ENCODE data around the gene BCAR3.

GRCh38 chr1:93575621-93576284, 105.9 kb downstream of the BCAR3 start:
- TF ChIP-seq, protein P1, sequence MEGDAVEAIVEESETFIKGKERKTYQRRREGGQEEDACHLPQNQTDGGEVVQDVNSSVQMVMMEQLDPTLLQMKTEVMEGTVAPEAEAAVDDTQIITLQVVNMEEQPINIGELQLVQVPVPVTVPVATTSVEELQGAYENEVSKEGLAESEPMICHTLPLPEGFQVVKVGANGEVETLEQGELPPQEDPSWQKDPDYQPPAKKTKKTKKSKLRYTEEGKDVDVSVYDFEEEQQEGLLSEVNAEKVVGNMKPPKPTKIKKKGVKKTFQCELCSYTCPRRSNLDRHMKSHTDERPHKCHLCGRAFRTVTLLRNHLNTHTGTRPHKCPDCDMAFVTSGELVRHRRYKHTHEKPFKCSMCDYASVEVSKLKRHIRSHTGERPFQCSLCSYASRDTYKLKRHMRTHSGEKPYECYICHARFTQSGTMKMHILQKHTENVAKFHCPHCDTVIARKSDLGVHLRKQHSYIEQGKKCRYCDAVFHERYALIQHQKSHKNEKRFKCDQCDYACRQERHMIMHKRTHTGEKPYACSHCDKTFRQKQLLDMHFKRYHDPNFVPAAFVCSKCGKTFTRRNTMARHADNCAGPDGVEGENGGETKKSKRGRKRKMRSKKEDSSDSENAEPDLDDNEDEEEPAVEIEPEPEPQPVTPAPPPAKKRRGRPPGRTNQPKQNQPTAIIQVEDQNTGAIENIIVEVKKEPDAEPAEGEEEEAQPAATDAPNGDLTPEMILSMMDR (conservative IDR thresholded peaks at IDR 0.05 in 1 of 2, IDR thresholded peaks at IDR 0.05 in 1 of 2; ENCODE audit: extremely low read depth in 1 of 2, insufficient read depth in 1 of 2, low read depth in 1 of 2, low read length in 2 of 2): no peak
- TF ChIP-seq EZH2 (IDR thresholded peaks at IDR 0.05; ENCODE audit: borderline replicate concordance, low read length): no peak

All from mammary epithelial cell (primary cell).